GM19239 (cell line): ENCODE results near the gene SMURF1.

Source experiments
- DNase-seq: peaks from one replicate; pipeline ENCODE4 v3.0.0; 2011; ENCODE audit warnings: low spot score; ENCODE audit not compliant: insufficient read length
- FAIRE-seq: peaks from 2 replicates; lab custom pipeline; 2011; peaks lifted over from hg19 to GRCh38; lab: Jason Lieb, UNC

The SMURF1 gene

DNA sequence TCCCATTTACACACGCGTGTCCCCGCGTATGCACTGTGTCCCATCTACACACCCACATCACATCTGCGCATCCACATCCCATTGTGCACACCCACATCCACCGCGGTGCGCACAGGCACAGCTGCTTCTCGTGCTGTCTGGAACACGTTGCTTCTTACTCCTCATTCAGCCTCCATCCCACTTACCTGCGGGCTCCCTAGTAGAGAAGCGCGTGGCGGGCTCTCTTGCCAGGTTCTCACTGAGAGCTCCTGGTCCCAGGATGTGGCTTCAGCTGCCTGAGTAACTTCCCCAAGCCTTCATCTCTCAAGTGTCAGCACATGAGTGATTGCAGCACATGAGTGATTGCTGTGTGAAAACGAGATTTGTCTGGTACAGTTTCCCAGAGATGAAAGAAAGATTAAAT is 147.8 kb downstream of the SMURF1 start:
- DNase-seq (no peak), FAIRE-seq (no peak)

DNA sequence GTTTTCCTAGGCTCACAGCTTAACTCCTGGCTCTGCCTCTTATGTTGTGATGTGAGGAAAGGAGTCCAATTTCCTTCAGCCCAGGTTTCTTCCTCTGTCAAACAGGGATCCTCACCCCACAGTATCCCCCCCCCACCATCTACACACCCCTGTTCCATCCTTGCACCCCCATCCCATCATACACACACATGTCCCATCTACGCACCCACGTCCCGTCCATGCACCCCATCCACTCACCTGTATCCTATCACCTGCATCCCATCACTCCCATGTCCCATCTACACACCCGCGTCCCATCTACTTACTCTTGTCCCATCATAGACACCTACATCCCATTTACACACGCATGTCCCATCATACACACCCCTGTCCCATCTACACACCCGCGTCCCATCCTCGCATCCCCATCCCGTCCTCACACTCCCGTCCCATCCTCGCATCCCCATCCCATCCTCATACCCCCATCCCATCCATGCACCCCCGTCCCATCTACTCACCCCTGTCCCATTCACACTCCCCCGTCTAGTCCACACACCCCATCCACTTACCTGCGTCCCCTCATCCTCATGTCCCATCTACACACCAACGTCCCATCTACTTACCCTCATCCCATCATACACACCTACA is 148.3 kb downstream of the SMURF1 start:
- no peak for FAIRE-seq
- DNase-seq = no peak

DNA sequence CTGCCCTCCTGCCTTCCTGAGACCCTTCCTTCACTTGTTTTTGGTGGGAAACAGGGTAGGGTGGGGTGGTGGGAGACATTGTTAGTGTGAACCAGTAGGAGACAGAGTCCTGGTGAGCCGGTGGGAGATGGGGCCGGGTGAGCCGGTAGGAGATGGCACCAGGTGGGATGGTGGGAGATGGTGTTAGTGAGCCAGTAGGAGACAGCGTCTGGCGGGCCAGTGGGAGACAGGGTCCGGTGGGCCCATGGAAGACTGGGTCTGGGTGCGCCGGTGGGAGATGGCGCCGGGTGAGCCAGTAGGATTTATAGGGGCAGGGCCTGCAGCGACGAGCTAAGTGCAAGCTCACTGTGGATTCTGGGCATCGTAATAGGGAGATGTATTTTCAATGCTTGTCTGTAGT is 148.8 kb downstream of the SMURF1 start:
- no peak for FAIRE-seq

DNA sequence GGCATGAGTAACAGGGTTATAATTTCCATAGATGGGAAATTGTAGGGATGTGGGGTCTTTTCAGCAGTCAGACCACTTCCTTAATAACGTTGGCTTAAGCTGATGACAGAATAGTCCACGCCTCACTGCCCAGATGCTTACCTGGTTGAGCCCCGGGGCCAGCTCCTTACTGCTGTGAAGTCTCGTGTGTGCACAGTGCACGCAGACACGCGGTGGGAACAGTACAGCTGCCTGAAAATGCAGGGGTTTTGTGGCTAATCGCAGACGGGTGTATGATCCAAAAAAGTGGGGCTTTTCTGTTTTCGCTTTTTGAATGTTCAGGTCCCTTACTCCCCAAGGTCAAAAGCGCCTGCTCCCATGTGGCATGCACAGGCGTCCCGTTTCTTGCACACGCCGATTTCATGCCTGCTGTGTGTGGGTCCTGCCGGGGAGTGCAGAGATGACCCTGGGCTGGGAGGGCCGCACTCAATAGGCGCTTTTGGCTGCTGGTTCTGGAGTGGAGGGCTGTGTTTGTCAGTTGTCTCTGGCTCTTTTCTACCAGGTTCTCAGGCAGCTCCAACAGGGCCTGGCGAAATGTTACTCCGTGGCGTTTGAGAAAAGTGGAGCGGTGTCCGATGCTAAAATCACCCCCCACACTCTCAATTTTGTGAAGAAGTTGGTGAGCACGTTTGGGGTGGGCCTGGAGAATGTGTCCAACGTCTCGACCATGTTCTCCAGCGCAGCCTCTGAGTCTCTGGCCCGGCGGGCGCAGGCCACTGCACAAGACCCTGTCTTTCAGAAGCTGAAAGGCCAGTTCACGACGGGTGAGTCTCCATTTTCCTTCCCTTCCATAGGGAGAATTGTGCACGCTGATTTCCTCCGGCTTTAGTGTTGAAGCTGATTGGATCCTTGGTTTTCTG is 149.6 kb downstream of the SMURF1 start:
- DNase-seq (no peak), FAIRE-seq (no peak)

More for the DNA sequence above, 148.8 kb downstream of the SMURF1 start:
- DNase-seq = no peak

DNA sequence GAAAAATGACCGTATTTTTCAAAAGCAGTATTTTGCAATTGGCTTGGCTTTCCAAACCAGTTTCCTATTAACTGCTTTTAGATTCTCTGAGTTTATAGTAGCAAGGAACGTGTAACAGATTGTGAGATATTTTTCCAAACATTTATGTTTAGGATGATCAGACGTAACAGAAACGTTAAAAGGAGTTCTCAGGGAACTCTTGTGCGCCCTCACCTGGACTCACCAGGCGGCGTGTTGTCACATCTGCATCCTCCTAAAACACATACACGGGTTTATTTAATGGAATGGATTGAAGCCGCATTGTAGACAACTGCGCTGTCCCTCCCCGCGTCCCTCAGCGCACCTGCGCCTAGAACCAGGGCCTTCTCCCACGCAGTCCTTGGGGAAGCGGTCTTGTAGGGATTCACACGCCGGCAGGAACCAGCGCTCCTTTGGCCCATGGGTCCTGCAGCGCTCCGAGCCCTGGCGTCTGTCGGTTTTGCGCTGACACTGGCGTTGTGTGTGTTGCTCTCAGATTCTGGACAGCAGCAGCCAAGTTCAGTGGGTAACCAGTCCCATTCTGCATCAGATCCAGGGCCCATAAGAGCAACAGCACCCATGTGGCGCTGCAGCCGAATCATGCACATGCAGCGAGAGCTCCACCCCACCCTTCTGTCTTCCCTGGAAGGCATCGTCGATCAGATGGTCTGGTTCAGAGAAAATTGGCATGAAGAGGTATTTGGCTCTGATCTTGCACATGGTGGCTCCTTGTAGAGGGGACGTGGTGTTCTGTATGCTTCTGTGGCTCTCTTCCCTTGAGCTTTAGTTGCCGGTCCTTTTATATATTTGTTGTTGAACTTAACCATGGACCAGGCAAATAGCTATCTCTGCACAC is 150.6 kb downstream of the SMURF1 start:
- no peak for FAIRE-seq
- DNase-seq = no peak

DNA sequence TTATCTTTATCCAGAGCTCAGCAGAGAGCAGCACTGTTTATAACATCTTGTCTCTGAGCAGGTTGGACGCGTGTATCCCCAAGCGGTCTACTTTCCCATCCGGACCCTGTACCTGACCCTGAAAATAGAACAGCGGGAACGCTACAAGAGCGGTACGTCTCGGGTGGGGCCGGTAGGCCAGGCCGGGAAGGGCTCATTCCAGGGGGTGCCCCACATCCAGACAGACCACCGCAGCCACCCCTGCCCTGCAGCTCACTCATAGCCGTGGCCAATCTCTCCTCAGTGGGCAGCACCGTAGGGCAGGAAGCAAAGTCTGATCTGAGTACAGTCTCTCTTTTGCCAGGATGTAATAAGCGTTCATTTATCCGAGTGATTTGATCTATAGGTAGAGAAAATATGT is 151.8 kb downstream of the SMURF1 start:
- FAIRE-seq (no peak), DNase-seq (no peak)

DNA sequence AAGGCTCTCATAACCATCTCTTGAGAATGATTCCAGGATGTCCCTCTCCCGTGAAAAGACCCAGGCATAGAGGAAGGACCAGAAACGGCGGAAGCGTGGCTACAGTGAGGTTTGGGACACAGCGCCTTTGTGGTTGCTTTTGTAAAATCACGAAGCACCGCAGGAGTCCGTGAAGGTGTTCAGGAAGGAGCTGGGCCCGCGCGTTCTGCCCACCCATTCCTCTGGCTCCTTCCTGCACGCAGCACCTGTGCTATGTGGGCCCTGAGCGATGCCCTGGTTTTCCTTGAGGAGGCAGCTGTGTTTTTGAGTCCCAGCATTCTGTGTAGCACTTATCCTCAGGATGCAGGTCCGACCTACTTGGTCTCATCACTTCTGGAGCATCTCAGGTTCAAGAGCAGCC is 152.8 kb downstream of the SMURF1 start:
- DNase-seq (no peak), FAIRE-seq (no peak)

DNA sequence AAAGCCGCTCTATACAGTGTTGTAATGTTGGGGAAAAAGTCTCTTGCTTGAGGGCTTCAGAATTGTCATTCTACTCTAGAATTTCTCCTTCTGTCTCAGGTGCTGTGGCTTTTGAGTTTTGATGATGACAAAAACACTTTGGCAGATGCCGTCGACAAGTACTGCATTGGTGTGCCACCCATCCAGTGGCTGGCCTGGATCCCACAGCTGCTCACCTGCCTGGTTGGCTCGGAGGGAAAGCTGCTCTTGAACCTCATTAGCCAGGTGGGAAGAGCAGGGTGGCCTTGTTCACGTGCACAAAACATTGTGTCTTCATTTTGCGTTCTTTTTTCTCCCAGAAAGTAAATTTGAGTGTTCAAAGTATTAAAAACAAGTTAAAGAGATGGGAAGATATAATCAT is 153.6 kb downstream of the SMURF1 start:
- FAIRE-seq (no peak), DNase-seq (no peak)

DNA sequence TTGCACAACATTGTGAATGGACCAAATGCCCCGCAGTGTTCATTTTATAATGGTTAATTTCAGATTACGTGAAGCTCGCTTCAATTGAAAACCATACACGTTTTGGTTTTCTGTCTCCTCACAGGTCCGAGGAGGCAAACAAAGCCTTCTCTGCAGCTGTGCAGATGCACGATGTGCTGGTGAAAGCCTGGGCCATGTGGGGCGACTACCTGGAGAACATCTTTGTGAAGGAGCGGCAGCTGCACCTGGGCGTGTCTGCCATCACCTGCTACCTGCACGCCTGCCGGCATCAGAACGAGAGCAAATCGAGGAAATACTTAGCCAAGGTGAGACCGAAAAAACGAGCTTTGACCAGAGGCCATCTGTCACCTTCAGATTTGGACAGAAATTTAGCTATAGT is 155.3 kb downstream of the SMURF1 start:
- DNase-seq (no peak), FAIRE-seq (no peak)

DNA sequence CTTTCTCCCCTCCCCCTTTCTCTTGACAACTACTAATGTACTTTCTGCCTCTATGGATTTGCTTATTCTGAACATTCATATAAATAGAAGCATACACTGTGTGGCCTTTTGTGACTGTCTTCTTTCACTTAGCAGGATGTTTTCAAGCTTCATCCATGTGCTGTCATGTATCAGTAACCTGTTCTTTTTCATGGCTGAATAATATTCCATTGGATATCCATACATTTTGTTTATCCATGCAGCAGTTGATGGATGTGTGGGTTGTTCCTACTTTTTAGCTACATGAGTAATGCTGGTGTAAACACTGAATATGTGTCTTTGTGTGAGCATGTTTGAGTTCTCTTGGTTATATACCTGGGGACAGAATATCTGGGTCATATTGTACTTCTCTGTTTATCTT is 158.0 kb downstream of the SMURF1 start:
- FAIRE-seq = no peak
- no peak for DNase-seq

DNA sequence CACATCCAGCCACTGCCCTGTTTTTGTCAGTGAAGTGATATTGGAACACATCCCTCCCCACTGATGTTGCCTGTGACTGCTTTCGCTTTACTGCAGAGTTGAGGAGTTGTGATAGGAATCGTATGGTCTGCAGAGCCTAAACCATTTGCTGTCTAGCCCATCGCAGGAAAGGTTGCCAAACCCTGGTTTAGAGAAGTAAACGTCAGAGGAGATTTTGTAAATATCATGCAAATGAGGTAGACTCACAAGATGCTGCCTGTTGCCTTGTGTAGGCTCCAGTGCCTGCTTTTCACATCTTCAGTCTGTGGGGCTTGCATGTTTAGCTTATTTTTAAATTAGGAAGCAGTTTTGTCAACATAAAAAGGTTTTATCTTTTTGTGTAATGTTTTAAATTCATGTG is 158.5 kb downstream of the SMURF1 start:
- FAIRE-seq (no peak), DNase-seq (no peak)

DNA sequence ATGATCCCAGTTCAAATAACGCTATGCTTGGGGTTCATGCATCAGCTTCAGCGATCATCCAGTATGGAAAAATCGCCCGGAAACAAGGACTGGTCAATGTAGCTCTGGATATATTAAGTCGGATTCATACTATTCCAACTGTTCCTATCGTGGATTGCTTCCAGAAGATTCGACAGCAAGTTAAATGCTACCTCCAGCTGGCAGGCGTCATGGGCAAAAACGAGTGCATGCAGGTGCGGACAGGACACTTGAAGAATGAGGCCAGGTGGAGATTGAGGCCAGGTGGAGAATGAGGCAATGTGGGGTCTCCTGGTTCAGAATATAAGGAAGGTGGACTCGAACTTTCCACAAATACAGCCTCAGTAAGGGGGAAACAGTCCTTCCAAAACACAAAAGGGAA is 159.8 kb downstream of the SMURF1 start:
- FAIRE-seq = no peak
- DNase-seq = no peak

DNA sequence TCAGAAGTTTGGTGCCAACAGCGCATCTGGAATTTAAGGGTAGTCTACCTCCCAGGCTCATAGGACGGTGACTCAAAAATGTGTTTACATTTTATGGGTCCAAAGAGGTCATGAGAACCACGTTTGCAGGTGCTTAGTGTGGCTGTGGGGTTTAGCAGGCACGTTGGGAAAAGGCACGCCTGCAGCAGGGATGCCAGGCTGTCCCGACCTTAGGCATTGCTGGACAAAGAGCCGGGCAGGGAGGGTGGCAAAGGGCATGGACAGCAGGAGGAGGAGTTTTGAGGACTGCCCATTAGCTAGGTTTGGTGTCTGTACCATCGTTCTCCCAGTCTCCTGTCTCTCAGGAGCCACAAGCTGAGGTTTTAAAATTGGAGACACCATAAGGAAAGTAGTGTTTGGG is 161.2 kb downstream of the SMURF1 start:
- no peak for DNase-seq
- FAIRE-seq = no peak

DNA sequence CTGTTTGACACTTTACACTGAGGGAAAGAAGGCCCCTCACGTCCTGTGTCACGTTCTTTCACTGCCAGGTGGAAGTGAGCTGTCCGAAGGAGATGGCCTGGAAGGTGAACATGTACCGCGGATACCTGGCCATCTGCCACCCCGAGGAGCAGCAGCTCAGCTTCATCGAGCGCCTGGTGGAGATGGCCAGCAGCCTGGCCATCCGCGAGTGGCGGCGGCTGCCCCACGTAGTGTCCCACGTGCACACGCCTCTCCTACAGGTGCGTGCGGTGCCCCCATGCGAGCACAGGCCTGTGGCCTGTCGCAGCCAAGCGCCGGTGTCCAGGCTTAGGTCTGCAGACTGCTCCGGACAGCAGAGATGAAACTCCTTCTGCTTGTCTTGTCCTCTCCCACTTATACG is 162.2 kb downstream of the SMURF1 start:
- FAIRE-seq (no peak), DNase-seq (no peak)

DNA sequence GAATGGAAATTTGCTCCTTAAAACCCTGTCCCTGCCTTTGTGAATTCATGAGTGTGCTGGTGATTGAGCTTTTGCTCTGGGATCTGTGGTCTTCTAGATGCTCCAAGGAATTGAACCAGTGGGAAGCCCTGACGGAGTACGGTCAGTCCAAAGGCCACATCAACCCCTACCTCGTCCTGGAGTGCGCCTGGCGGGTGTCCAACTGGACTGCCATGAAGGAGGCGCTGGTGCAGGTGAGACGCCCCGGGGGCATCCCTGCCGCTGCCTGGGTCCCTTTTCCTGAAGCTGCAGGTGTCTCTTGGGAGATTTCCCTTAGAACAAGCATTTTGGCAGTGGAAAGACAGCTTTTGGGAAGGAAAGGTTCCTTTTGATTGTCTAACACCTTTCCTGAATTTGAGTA is 165.2 kb downstream of the SMURF1 start:
- FAIRE-seq = no peak
- DNase-seq = no peak
